Measurements from ENCODE around the gene BARHL1. TPM values are rescaled to one million over a fixed set of nuclear protein-coding genes. Genes with fewer than 3 reads are reported as not detected.
A peak's percentile ranks its signal among the peaks of the same experiment; 100 is the strongest.

The BARHL1 gene
- total RNA-seq (2014; rRNA removed; shearing (Covaris generic)), result not detected in 2 replicates
- not detected in 2 replicates for polyA plus RNA-seq (2015; cell fraction: cytosol; rRNA removed)
- polyA plus RNA-seq (2015; cell fraction: nucleus; rRNA removed), result not detected in 2 replicates

- no peak for DNase-seq (ENCODE audit: low read depth)
These were observed at the start of gene BARHL1 for GRCh38 chr9:132582276-132582785. Gene BARHL1, plus strand, starts transcription at chr9:132582606. Its CDS starts 192 bp downstream, at chr9:132582798.

GRCh38 chr9:132534832-132535231, 47.6 kb upstream of the BARHL1 start:
- DNase-seq (ENCODE audit: low read depth), result no peak

DNA sequence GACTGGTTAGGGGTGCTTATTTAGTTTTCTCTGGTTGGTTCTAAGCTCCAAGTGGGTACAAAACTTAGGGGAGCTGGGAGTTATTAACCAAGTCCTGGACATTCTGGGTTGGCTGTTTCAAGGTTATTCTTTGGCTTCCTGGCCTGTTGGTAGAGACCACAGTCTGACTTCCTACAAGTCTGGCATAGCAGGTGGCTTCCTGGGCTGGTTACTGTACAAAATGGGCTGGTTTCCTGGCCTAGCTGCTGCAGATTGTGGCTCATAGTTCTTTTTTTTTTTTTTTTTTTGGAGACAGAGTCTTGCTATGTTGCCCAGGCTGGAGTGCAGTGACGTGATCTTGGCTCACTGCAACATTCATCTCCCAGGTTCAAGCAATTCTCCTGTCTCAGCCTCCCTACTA, 46.3 kb upstream of the BARHL1 start:
- no peak for DNase-seq (ENCODE audit: low read depth)

GRCh38 chr9:132537352-132537751, 45.1 kb upstream of the BARHL1 start:
- no peak for DNase-seq (ENCODE audit: low read depth)

DNA sequence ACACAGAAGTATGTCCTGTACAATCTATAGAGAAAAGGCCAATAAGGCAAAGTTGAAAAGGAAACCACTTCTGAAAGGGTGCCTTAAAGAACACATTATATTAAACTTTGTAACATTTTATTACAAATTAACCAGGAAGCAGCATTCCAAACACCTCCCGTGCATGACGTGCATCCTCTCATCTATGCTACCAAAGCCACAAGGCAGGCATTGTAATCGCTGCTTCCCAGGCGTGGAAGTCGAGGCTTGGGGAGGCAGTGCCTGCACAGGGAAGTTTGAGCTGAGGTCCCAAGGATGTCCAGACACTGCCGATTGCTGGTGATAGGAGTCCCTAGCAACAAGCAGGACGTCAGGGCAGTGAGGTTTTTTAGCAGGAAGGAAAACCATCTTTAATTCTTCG, 44.3 kb upstream of the BARHL1 start:
- DNase-seq (ENCODE audit: low read depth), result no peak

- DNase-seq (ENCODE audit: low read depth), result no peak
These were observed 43.3 kb upstream of the BARHL1 start for GRCh38 chr9:132539096-132539495.

- no peak for DNase-seq (ENCODE audit: low read depth)
These were observed 41.4 kb upstream of the BARHL1 start for GRCh38 chr9:132541051-132541450.

DNA sequence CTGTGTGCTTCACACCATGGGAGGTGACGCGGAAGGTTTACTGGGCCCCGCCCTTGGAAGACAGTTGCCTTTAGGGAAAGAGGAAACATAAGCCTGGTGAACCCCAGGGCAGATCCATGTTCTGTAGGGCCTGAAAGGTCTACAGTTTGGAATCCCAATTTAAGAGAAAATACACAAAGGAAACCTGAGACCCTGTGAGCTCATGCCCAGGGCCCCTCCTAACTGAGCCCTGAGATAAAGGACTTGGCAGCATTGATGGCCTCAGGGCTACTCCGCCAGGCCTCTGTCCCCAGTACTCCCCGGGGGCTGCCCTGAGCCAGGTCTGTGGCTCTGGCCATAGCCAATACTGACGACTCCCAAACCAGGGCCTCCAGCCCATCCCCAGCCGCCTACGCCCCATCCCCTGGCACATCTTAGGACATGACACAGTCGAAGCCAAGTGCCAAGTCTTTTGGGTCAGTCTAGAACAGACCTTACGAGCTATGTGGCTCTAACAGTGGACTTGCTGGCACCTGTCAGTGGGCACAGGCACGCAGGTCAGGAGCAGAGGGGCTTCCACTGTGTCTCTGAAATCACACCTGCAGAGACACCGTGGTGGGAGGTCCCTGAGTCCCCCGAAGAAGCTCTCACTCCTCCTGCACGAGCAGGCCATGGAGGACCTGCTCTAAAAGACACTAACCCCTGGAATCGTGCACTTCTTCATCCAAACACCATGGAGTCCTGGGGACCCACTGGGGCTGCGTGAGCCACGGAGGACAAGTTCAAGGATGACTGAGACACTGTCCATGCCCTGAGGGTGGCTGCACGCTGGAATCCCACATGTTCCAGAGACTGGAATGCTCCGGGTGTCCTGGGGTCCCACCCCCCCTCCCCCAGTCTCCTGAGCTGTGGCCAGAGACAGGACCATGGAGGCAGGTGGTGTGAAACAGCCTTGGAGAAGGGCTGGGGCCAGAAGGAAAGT, 40.3 kb upstream of the BARHL1 start:
- DNase-seq (ENCODE audit: low read depth), result no peak

- no peak for DNase-seq (ENCODE audit: low read depth)
These were observed 39.2 kb upstream of the BARHL1 start for GRCh38 chr9:132543251-132543650.

DNA sequence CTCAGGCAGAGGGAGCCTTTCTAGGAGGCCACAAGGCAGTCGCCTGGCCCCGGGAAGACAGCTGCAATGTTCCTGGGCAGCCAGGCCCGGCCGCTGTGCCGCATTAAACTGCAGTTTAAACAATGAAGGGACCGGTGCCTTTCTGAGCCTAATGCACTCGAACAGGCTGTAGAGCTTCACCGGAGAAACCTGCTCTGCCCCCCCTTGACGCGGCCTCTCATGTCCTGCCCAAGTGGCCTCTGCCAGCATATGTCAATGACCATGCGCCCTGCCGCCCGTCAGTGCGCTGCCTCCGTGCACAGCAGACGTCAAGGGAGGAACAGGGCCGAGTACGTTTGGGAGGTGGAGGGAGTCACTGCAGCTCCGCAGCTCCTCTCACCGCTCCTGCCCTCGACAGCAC, 38.4 kb upstream of the BARHL1 start:
- no peak for DNase-seq (ENCODE audit: low read depth)

DNA sequence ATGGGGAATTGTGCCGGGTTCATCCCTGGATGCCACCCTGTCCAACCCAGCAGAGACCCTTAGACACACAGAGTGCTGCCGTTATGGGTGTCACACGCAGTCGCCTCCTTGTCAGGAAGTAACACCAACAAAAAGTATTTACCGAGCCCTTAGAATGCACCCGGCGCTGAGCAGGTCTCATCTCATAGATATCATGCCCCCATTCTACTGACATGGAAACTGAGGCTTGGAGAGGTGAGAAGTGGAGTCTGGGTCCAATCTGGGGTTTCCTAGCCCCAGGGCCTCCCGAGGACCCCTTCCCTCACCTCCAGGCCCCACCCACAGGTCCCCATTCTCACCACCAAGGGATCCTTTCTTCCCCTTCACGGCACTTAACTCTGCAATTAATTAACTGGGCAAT, 36.8 kb upstream of the BARHL1 start:
- no peak for DNase-seq (ENCODE audit: low read depth)

GRCh38 chr9:132546148-132547051, 36.0 kb upstream of the BARHL1 start:
- DNase-seq (ENCODE audit: low read depth), result no peak

DNA sequence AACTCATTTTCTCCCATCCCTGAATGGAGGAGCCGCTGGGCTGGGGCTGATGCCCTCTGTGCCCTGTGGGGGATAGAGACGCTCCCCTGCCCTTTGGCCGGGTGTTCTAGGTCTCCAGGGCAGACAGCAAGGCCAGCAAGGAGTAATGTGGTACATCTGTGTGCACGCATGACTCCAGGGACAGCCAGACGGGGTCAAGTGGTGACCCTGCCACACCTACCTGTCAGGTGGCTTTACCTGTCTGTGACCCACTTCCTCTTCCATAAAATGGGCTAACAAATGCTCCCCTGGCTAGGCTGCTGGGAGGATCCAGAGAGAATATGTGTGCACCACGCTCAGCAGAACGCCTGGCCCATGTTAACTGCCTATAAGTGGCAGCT, 35.4 kb upstream of the BARHL1 start:
- no peak for DNase-seq (ENCODE audit: low read depth)

- no peak for DNase-seq (ENCODE audit: low read depth)
These were observed 35.0 kb upstream of the BARHL1 start for GRCh38 chr9:132547436-132547835.

DNA sequence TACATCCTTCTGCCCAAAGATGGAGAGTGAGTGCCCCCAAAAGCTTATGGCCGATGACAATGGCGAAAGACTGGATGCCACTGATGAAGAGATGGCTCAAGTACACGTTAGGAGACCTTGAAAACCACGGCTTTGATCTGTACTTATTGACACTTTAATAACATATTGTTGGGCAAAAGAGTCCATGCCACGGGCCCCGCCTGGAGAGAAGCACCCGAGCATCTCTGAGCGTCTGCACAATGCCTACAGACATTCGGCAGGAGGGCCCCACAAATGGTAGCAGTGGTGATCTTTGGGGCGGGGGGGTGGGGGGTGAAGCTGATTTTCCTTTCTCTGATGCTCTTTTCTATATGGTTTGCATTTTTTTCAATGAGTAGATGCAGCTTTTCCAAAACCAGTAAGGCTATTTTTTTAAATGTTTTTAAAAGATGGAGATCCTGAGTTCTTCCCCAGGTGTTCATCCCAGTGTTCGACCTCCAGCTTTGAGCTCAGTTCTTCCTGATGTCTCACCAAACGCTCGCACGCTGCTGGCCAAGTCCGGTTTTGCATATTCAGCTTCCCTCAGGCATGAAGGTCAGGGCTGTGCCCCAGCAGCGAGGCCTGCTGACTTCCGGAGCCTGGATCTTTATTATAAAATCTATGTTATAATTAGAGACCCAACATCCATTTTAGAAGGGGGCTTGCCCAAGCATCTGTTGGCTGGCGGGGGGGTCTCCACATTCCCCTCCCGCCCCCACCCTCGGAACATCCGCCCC, 34.3 kb upstream of the BARHL1 start:
- no peak for DNase-seq (ENCODE audit: low read depth)

DNA sequence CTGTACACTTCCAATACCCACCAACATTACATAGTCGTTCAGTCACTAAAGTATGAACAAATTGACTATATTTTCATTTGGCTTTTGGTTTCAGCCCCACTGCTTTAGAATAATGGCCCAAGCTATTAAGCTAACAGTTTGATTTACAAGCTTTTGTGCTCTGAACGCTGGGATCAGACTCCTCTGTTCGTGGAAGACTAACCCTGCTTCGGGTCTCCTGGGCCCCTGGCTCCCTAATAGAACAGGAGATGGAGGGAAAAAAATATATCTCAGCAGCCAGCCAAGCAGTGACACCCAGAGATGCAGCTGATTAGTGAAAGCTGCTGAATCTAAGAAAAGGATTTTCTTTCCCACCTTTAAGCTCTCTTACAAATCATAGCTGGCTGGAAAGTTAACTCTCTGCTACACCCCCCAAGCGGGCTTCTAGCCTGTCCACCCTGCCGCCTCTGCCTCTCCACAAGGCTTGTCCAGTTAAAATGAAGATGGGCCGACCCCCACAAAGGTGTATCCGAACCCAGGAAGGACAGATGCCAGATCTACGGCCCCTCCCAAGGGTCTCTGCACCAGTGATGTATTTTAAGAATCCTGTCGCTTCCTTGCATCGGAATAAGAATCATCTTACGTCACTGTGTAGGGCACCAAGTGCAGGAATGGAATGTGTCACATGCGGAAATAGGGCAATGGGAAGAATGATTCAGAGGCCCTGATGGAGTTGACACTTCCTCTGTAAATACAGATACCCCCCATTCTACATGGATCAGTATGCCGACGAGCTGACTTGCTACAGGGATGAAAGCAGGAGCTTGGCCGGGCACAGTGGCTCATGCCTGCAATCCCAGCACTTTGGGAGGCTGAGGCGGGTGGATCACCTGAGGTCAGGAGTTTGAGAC, 33.4 kb upstream of the BARHL1 start:
- peak; percentile 52 for DNase-seq (ENCODE audit: low read depth)

GRCh38 chr9:132551556-132551955, 30.9 kb upstream of the BARHL1 start:
- no peak for DNase-seq (ENCODE audit: low read depth)

DNA sequence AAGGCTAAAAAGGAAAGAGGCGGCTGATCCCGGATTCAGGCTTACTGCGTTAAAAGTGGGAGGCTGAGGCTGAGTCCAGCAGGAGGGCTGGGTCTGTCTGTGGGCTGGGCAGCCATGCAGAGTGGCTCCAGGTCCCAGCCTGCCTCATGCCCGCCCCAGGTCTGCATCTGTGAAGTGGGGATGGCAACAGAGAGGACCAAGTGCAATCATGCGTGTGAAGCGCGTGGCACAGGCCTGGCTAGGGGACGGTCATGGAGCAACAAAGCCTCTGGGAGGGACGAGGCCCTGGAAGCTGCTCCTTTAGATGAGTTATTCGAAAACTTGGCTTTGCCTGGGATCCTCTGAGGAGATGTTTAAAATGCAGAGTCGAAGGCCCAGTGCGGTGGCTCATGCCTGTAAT, 30.4 kb upstream of the BARHL1 start:
- DNase-seq (ENCODE audit: low read depth), result no peak

DNA sequence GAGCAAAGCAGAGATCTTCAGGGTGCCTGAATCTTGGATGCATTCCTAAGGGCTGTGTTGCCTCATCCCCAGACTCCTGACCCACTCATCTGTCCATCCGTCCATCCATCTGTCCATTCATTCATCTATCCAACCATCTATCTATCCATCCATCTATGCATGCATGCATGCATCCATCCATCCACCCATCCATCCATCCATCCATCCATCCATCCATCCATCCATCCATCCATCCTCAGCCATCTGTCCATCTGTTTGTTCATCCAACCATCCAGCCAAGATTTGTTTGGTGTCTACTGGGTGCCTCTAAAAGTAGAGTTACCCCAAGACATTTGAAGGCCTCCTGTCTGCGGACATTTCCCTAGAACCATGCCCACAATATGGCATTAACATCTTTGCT, 27.7 kb upstream of the BARHL1 start:
- DNase-seq (ENCODE audit: low read depth), result no peak

GRCh38 chr9:132555528-132555927, 26.9 kb upstream of the BARHL1 start:
- no peak for DNase-seq (ENCODE audit: low read depth)

Measured in HT1080 (cell line).